Stimulated activated CD8-positive, alpha-beta memory T cell treated with anti-CD3 and anti-CD28 coated beads, Interleukin-15, amount 100 ng/mL, for 48 hours (primary cell): Measurements from ENCODE around the gene TLE4.
"Not testable (repeated sequence)": the region's sequence is repeated elsewhere in the genome, so short reads cannot be mapped to it uniquely, and the experiment has no call there.

Source experiments
- DNase-seq, 2 donors: peaks; one replicate each; pipeline ENCODE4 v3.0.0-alpha.2; 2020; ENCODE audit warnings: low read depth in 2 of 2

Gene TLE4

DNA sequence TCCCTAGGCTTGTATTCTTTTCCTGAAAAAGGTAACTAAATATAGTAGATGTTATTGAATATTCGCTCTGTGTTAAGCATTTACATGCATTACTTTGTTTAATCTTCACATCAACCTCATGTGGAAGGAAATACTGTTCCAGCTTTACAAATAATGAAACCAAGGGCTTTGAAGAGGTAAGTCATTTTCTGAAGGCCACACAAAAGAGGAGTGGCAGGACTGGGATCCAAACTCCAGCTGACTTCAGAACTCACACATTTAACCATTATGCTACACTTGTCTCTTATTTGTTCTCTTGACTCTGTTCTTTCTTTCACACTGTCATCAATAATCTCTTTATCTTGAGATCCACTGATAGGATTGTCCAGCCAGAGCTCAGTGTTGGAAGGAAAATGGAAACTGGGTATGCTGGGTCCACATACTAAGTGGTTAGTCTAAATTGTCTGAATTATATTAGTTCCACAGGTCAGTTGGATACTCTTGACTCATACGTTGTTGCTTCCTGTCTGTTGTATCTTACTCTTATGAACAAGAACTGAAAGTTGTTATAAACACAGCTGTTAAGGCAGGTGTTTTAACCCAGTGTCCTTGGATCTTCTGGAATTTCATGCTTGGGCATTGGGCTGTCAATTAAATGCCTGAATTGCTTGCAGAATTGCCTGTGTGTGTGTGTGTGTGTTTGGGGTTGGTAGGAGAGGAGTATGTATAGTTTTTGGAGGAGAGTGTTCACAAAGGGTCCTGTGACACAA lies 65.6 kb downstream of the TLE4 start:
- no peak for DNase-seq

DNA sequence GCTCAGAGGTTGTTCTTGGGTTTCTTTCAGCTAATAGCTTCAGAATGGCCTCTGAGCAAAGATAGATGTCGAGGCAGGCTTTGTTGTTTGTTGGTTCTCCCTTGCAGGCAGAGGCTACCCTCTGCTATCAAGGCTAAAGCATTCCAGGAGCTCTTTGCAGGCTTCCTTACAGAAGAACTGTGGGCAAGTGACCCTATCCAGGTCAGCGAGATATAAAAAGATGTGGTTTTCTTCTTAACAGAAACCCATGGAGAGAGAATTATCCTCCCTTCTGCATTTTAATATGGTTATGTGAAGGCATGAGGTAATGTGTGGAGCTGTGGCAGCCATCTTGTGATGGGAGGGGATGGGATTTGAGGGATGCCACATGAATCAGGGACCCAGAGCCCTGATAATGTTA lies 67.0 kb downstream of the TLE4 start:
- DNase-seq = no peak

DNA sequence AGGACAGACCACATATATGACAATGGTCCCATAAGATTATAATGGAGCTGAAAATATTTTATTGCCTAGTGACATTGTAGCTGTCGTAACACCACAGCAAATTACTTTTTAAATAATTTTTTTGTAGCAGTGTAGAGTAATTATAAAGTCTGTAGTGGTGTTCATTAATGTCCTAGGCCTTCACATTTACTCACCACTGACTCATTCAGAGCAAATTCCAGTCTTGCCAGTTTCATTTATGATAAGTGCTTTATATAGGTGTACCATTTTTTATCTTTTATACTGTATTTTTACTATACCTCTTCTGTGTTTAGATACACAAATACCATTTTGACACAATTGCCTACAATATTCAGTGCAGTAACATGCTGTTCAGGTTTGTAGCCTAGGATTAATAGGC lies 67.6 kb downstream of the TLE4 start:
- no peak for DNase-seq

DNA sequence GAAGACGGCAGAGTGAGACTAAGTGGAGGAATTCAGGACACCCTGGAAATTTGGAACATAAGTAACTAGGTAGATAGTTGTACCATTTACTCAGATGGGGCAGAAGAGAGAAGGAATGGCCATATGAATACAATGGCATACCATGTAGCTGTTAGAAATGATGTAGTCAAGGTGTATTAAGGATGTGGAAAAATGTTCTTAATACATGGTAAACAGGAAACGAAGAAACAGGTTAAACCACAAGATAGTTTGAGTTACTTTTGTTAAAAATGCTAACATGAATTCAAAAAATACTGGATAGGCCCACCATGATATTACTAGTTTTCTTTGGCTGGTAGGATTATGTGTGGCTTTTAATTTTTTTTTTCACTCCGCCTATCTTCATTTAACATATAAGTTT lies 68.3 kb downstream of the TLE4 start:
- DNase-seq = not testable (repeated sequence)

DNA sequence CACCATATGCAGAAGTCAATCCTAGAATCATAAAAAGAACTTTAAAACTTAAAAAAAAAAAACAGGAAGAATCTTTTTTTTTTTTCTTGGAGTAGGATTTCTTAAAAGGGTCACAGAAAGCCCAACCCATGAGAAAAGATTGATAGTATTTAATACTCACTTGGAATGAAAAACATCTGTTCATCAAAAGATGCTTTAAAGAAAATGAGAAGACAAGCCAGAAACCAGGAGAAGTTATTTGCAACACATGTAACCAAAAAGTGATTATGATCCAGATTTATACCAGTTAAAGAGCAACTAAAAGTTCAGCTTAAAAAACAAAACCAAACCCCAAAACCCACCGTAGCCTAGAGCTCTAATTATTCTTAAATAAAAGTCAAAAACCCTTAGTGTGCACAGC lies 69.3 kb downstream of the TLE4 start:
- no peak for DNase-seq

DNA sequence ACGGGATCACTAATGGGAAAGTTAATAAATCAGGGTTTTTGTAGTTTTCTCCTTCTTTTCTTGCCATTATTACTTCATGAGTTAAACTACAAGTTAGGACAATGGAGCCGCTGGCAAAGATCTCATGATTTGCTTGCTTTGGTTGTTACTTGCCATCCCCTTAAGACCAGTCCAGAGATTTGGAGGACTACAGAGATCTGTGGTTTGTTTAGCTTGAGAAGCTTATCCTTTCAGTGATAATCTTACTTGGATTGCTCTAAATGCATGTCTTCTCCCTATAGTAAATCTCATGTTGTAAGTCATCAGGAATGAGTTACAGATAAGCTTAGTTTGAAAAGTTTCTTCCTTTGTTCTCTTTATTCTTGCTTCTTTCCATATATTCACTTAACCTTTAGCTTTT lies 70.9 kb downstream of the TLE4 start:
- no peak for DNase-seq

DNA sequence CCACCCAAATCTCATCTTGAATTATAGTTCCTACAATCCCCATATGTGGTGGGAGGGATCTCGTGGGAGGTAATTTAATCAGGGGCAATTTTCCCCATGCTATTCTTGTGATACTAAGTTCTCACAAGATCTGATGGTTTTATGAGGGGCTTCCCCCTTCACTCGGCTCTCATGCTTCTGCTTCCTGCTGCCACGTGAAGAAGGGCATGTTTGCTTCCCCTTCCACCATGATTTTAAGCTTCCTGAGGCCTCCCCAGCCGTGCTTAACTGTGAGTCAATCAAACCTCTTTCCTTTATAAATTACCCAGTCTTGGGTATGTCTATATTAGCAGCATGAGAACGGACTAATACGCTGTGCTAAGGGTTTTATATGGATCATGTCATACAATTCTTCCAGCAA lies 72.3 kb downstream of the TLE4 start:
- no peak for DNase-seq

DNA sequence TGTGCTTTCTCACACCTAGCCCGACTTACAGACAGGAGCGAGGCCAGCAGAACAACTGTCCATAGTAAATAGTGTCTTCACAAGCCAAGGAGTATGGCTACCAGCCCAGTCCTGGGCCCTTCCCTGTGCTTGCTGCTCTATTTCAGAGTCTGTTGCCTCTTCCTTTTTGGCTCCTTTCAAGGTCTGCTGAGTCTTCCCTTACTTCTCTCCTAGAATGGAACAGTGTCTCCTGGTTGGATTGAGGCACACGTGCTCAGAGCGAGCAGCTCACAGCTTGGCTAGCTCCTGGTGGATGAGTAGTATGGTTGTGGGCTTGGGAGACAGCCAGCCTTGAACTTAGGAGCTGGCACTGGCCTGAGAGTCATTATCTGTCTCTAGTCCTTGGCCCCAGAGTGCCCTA lies 72.8 kb downstream of the TLE4 start:
- no peak for DNase-seq

DNA sequence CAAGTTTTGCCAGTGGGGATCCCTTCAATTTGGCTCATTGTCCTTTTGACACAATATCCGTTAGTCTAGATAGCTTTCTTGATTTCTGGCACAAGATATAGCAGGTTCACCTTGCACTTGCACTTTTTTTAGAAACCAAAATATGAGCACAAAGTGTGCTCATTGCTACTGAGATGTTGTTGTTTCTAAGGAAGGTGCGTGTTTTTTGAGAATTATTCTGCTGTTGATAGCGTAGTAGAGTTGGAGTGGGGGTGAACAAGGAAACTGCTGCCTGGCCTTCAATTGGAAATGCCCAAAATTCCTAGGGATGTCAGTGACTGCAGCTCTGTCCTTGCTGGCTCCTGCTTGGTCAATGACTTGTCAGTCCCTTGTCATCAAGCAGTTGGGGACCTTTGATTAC lies 73.3 kb downstream of the TLE4 start:
- DNase-seq = no peak

DNA sequence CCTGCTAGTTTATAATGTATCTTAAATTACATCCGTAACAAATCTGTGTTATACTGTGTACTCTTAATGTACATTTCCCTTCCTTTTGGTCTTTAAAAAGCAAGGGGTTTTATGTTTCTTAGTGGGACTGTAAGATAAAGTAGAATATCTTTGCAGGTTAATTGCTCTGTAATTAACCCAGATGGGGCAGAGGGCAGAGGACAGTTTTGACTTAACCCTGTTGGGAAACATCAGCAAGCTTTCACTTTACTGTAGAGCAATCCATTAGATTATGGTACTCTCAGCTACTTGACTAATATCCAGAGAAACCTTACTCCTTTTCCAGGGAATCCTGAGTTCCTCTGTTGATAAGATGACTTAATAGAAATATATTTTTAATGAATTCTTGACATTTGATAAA lies 74.3 kb downstream of the TLE4 start:
- DNase-seq = no peak

DNA sequence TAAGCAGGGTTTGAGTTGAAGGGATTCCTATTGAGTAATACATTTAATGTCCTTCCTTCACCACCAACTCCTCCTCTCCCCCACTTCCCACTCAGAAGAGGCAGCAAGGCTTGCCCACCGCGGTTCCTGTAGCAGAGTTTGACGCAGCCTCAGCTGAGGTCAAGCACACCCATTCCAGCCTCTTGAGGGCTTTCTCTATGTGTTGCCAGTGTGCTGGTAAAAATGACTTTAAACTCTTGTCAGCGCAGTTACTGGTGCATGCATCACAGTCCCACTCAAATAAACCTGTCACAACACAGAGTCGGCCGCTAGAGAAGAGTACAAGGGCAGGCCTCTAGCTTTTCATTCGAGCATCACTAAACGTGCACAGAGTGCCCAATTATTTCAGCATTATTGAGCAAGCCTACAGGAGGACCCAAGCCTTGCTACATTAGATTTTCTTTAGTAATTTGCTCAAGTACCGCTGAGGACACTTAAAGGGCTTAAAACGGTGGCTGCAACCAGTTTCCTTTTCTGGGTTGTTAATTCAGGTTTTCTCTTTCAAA lies 79.6 kb downstream of the TLE4 start:
- DNase-seq = no peak

DNA sequence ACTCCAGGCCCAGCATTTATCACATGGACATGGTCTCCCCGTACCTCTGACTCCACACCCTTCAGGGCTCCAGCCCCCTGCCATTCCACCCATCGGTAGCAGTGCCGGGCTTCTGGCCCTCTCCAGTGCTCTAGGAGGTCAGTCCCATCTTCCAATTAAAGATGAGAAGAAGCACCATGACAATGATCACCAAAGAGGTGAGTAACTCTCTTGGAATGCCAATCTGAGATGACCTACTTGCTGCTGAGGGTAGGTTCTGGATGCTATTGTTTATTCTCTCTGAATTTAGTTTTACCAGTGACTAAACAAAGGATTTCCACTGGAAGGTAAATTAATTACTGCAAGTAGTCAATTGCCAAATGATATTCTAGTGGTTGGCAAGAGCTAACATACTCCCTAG lies 80.8 kb downstream of the TLE4 start:
- DNase-seq = no peak

DNA sequence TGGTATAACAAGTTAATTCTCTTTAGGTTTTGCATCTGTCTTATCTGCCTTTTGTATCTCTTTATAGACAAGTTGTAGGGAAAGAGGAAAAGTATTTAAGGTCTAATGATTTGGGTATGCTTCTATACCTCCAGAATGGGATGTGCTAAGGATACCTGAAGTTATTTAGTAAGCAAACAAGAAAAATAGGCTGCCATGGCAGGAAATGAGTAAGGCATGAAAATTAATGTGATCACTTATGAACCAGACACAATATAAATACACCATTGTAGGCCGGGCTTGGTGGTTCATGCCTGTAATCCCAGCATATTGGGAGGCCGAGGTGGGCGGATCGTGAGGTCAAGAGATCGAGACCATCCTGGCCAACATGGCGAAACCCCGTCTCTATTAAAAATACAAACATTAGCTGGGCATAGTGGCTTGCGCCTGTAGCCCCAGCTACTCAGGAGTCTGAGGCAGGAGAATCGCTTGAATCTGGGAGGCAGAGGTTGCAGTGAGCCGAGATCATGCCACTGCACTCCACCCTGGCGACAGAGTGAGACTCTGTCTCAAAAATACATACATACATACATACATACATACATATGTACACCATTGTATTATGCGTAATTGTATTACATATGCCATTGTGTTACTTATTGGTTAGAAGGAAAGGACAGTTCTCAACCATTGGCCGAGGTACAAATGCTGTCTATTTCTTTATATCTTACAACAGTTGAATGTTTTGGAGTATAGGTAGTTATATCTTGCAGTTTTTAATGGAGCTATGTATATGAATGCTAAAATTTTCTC lies 83.0 kb downstream of the TLE4 start:
- not testable (repeated sequence) for DNase-seq

DNA sequence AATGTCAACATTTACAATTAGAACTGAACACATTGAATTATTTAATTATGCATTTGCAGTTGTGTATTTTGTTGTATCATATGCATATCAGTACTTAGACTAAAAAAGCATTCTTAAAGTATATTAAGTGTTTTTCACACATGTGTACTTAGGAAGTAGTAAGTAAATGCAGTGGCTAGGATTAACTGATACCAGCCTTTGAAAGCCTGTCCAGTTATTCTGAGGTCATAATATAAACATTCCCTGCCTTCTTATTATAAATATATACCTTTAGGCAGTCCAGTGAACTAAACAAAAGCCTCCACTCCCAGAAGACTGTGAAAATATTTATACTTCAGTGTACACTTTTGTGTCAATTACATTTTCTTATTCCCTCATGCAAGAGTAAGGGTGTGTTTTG lies 83.8 kb downstream of the TLE4 start:
- no peak for DNase-seq

DNA sequence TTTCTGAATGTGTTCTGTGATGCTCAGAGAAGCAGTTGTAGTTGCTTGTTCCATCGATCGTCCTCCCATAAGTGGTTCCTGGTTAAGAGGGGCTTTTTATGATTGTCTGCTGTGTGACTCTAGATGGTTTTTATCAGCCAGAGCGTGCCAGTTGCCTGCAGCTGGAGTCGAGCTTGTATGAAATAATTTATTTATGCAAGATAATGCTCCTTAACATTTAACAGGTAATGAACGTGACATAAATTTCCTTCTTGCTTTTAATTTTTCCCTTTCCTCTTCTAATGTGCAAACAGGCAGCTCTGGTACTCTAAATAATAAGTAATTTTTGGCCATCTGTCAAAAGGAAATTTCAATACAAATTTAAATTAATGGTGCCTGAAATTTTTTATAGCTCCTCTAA lies 84.4 kb downstream of the TLE4 start:
- DNase-seq = no peak

DNA sequence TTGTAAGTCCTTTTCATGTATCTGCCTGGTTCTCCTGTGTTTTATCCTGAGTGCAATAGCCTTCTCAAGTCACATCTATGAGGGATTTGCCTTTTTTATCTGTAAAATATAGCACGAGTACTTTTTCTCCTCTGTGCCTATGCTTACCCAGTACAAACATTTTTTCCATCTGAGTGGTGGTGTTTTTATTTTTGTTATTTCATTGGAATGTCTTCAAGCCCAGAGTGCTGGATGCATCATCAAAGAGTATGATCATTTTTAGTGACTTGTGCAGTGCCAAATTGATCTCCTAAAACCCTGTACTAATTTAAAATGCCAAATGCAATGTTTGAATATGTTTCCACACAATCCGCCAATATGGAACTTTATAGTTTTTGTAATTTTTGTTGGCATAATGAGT lies 86.1 kb downstream of the TLE4 start:
- DNase-seq = no peak

DNA sequence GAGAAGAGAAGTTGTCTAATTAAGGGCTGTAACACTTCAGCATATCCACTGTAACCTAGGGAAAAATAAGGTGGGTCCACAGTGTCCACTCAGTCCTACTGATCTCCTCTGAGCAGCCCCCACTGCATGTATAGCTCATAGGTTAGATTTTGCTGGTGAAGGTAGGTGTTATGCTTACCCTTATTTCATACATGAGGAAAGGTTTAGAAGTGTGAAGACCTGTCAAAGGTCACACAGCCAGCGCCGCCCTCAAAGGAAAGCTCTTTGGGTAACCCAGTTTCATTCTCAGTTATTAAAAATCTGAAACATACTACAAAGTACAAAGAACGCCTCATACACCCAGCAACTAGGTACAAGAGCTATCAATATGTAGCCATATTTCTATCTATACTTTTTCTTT lies 87.2 kb downstream of the TLE4 start:
- peak in 1 of 2 donors; percentile 2 for DNase-seq

DNA sequence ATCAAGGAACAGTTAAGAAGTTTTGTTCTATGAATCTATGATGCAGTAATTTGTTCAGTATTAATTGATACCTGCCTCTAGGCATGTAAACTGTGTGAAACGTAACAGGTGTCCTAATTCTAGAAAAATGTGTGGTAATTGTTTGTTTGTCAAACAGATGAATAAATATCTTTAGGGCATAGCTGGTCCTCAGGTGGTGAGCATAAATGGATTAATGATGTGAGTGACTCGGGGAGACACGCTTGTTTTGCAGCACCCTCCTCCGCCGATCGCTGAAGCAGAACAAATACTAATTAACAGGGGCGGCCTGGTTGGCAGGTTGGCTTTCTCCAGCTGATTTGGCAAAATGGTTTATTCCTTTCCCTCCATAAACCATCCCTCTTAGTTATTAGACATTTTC lies 88.8 kb downstream of the TLE4 start:
- DNase-seq = no peak

DNA sequence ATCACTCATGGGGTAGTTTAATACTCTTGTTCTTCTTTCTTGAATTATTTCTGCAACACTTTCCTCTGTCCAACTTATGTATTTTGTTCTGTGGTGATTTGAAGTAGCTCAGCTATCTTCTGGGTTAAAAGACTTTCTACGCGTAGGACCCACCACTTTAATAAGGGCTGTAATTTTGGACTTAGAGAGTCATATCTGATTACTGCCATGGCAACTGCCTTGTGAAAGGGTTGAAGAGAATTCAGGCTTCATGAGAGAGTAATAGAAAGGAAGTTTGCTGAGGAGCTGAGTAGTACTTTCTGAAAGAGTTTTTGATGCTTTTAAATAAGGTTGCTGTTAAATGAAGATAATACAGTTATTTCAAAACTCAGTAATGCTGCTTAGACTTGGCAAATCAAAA lies 89.5 kb downstream of the TLE4 start:
- no peak for DNase-seq

DNA sequence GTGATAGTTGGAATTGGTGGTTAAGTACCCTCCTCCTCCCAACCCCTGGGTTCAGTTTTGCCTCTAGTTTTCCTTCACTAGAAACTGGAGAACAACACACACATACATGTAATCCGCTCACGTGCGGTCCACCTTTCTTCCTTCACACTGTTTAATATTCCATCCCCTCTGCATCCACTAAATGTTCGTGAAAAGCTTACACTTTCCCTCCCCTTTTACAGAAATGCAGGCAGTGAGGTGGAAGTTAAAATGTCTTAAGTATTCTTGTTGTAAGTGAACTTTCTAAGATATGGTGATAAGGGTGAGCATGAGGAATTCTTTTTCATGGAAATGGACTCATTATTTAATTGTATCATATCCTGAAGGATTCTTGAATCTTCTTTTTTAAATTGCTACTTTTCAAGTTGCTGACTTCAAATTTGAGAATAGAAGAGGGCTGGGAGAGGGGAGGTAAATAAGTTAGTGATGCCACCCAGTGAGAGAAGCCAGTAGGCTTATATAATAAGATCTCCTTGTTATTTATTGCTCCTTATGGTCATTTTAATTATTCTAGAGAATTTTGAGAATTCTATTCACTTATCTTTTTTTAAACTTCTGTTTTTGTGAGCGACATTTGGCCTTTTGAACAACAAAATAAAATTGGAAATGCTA lies 90.2 kb downstream of the TLE4 start:
- DNase-seq = no peak

DNA sequence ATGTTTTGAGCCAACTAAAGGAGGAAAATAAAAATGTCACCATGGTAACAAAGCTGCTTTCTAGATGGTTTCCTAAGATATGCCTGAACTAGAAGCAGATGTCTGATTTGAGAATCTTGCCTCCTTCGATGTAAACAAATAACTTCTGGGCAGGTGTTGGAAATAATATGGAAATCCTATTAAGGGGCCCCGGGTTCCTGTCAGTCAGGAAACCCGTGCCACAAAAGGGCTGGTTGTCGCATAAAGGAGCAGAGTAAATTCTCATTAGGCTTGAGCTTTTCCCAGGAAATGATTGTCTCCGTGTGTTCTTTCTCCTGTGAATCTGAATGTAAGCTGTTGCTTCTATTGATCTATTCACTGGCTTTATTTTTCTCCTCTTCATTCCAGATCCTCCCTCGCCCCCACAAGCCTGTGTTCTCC lies 90.8 kb downstream of the TLE4 start:
- no peak for DNase-seq

DNA sequence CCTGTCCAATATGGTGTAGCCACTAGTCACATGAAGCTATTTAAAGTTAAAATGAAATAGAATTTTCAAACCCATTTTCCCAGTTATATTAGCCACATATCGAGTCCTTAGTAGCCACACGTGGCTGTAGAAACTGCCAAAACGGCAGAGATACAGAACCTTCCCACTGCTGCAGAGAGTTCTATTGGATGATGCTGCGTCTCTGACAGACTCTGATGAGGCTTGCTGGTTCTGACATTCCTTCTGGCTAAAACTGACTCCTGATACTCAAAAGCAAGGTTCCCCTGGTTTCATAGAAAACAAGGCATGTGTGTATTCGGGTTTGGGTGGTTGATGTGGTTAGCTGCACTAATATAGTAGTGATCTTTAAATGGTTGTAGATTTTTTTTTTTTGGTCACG lies 91.5 kb downstream of the TLE4 start:
- DNase-seq = no peak

DNA sequence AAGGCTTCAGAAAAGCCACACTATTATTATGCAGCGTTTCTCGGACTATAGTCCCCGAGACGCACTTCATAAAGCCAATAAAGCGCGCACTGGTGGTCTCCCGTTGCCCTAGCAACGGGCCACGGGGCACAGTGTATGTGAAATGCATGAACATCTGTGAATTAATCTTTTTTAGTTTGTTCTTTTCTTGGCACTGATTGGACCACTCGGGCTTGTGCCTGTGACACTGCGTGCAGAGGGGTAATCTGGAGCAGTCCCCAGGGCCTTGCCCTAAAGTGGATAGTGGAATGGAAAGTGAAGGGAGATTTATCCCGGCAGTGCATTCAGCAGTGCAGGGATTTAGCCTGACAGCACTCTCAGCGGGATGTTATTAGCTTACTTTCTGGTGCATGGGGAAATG lies 92.1 kb downstream of the TLE4 start:
- no peak for DNase-seq
